HG03571 (cell line): ENCODE data around the gene PARPBP.
"Not testable (repeated sequence)": the region's sequence is repeated elsewhere in the genome, so short reads cannot be mapped to it uniquely, and the experiment has no call there.

ENCODE experiments used
- ATAC-seq: cut with Tn5 transposase; IDR thresholded peaks from one replicate; pipeline ENCODE4 v1.9.1; 2021; ENCODE audit not compliant: unreplicated experiment

The PARPBP gene

GRCh38 chr12:102147062-102147587, 27.1 kb downstream of the PARPBP start:
- not testable (repeated sequence) for ATAC-seq

DNA sequence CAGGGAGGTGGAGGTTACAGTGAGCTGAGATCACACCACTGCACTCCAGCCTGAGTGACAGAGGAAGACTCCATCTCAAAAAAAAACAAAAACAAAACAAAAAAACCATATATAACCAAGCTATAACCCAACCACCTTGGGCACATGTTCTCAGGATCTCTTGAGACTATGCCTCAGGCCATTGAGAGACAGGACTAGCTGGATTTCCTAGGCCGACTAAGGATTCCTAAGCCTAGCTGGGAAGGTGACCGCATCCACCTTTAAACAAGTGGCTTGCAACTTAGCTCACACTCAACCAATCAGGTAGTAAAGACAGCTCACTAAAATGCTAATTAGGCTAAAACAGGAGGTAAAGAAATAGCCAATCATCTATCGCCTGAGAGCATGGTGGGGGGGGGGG, 35.2 kb downstream of the PARPBP start:
- not testable (repeated sequence) for ATAC-seq

- no peak for ATAC-seq
Measured at GRCh38 chr12:102163383-102163782, 43.4 kb downstream of the PARPBP start.

- peak; percentile 62 for ATAC-seq
Measured at GRCh38 chr12:102167821-102168604, 48.0 kb downstream of the PARPBP start.

DNA sequence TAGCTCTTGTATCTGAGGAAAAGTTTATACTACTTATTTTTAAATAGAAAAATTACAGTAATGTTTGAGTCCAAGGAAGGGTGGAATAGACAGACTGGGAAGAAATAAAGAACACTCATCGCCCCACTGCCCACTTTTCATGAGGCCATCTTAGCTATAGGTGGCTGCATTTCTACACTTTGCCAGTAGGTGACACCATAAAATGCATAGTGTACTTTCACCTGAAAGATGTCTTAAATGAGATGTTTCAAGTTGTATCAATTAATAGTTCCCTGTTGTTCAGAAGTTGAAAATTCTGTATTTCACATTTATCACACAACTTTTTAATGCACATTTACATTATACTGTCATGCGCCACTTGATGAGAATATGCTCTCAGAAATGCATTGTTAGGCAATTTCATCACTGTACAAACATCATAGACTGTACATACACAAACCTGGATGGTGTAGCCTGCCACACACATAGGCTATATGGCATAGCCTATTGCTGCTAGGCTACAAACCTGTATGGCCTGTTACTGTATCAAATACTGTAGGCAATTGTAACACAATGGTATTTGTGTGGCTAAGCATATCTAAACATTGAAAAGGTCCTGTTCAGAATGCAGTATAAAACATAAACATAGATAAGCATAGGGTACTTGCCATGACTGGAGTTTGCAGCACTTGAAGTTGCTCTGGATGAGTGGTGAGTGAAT, 50.1 kb downstream of the PARPBP start:
- no peak for ATAC-seq

DNA sequence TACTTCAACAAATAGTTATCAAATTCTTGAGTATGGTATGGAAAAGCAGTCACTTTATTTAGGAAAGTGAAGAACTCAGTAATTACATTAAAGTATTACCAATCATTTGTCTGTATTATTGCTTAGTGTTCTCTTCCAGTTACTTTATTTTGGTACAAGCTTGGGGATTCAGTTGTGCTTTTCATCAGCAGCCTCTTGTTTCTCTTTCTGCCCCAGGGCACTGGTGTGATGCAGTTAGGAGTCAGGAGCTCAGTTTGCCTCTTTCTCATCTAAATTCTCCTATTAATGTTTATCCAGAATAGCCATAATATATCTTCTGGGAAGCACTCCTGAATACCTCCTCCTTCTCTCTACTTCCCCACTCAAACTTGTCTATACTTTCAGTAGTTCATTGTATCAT, 52.0 kb downstream of the PARPBP start:
- no peak for ATAC-seq

DNA sequence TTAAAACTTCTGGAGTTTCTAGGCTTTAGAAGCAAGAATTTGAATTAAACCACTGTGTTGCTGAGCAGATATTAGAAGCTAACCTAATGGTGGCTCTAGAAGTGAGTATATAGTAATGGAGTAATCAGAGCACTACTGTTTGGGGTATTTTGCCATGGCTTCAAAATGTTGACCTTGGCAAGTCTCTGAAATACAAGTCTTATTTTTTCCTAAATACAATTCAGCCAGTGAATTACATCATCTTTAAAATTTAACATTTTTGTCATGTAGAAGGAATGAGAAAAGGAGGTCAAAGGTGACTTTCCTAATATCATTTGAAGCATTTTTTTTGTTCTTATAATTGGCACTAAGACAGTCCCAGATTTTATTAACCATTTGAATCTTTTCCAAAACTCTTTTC, 52.5 kb downstream of the PARPBP start:
- no peak for ATAC-seq

GRCh38 chr12:102174117-102174516, 54.1 kb downstream of the PARPBP start:
- ATAC-seq, result no peak

- ATAC-seq, result no peak
Measured at GRCh38 chr12:102174761-102175160, 54.8 kb downstream of the PARPBP start.

GRCh38 chr12:102182635-102183034, 62.7 kb downstream of the PARPBP start:
- ATAC-seq, result no peak

DNA sequence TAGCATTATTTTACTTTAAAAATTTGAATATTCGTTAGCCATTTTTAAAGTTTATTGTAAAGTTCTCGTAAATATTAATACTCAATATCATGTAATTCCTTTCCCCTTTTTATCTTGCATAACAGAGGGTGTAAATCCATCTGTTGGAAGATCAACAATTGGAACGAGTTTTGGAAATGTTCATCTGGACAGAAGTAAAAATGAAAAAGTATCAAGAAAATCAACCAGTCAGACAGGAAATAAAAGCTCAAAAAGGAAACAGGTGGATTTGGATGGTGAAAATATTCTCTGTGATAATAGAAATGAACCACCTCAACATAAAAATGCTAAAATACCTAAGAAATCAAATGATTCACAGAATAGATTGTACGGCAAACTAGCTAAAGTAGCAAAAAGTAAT, 75.8 kb downstream of the PARPBP start:
- ATAC-seq, result no peak

DNA sequence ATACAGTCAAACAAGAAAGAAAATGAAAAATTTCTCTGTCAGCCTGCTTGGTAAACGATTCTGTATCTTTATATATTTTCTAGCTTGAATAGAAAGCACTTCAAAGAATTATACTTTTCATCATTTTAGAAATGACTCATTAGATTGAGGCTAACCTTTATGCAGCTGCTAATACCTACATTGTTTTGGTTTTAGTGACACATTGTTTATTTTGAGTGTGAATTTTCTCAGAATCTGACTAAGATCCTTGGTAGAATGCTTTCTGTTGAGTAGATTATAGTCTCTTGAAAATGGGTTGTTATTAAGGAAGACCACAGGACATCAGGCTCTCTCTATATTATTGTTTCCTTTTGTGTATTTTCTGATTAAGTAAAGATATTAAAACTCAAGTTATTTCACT, 77.8 kb downstream of the PARPBP start, which contains the start of gene PMCH:
Gene PMCH, minus strand, starts transcription at position 45 of the 400 bp plus-strand sequence. CDS start 63 bp downstream, outside the sequence.
- ATAC-seq, result peak; percentile 56

DNA sequence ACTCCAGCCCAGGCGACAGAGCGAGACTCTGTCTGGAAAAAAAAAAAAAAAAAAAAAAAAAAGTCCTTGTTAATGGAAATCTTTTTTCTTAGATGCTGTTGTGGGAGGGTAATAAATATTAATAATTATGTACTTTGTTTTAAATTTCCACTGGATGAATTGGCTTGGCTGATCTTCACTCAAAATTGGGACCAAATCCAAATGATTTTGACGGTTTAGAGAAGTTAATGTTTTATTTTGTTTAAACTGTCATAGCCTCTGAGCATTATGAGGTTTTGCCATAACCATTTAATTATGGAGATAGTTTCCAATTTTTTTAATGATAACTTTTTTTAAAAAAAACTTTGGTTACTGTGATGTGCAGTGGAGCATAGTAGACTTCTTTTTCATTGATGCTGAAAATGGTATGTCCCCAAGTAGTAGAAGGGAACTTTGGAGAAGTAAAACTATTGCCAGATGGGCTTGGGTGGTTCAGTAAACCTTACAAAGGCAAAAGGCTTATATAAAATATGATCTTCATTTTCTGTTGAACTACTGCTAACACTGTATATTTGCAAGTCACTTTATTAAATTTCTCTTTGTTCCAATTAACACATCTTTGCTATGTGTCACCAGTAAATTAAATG, 81.6 kb downstream of the PARPBP start:
- no peak for ATAC-seq

DNA sequence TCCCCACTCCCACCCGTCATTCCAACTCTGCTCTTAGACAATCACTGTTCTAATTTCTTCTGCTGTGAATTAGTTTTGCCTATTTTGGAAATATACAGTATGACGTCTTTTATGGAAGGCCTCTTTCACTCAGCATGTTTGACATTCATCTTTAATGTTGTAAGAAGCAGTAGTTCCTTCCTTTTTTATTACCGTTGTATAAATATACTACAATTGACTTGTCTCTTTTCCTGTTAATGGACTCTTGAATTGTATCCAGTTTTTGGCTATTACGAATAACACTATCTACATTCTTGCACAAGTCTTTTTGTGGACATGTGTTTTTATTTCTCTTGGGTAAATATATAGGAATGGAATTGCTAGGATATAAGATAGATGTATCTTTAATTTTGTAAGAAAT, 82.6 kb downstream of the PARPBP start:
- no peak for ATAC-seq

- no peak for ATAC-seq
Measured at GRCh38 chr12:102204025-102204424, 84.0 kb downstream of the PARPBP start.

DNA sequence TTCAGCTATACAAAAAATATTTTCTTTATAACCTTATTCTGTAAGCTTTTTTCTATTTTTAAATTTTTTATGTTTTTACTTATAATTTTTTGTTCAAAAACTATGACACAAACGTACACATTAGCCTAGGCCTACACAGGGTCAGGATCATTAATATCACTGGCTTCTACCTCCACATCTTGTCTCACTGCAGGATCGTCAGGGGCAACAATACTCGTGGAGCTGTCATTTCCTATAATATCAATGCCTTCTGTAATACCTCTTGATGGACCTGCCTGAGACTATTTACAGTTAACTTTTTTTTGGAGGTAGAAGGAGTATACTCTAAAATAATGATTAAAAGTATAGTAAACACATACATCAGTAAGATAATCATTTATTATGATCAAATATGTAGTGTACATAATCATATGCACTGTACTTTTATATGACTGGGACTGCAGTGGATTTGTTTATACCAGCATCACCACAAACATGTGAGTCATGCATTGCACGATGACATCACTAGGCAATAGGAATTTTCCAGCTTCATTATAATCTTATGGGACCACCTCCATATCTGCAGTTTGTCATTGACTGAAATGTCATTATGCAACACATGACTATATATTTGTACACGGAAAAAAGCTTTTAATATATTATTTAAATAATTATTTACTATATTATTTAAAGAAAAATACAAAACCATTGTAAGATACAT, 96.2 kb downstream of the PARPBP start:
- no peak for ATAC-seq

DNA sequence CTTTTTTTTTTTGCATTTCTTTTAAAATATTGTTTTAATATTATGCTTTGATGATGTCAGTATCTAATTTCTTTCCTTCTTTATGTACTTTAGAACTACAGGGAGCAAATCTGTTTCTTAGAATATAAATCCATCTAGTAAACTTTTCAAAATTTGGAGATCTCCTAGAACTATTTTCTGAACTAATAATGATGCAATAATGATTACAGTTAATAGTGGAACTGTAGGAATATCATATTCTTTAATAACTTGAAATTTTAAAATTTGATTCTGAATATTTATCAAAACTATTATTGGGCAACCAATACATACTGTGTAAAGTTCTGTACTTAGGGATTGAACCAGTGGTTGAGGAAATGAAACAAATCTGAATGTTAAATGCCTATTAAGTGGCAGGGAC, 100.8 kb downstream of the PARPBP start:
- ATAC-seq, result no peak

DNA sequence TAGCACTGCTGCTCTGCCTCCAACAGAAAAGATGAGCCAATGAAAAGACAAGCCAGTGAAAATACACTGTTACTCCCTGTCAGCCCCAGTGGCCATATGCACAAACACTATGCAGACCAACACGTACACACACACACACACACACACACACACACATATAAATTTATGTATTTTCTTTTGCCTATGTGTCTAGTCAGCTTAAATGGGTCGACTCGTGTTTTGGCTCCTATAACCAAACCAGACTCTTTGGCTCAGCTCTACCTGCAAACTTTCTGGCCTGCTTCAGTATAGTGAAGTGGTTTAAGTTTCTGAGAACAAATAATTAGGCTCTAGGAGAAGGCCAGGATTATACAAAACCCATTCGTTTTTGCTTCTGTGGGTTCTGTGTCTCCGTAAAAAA, 108.0 kb downstream of the PARPBP start:
- no peak for ATAC-seq

DNA sequence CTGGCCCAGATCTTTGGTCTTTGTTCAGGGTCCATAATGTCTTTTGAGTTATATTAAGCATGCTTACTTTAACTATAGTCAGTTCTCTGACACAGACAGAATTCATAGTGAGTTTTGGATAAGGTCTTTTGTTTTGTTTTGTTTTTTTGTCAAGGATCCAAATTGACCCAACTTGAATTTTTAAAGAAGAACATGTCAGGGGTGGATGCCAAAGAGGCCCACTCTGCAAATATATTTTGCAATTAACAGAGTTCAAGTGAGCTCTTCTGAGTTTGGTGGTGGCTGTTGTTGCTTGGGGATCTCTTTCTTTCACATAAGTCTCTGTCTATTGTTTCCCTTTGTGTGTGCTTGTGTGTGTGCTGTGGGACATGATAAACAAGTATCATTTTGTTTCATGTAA, 112.1 kb downstream of the PARPBP start:
- ATAC-seq, result no peak

DNA sequence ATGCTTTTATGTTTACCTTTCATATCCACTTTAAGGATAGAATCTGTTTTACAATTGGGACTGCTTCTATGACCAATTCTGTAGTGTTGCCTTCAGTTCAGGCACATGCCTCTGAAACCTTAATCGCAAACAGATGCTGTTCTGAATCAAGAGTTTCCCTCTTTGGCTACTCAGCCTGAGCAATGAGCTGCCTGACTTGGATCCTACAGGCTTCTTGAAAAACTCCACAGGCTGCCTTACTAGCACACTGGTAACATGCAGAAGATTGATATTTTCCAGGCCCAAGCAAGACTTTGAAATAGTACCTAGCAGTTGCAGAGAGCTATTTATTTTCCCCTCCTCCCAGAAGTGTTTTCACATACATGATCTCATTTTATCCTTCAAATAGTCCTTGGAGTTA, 112.5 kb downstream of the PARPBP start:
- no peak for ATAC-seq

DNA sequence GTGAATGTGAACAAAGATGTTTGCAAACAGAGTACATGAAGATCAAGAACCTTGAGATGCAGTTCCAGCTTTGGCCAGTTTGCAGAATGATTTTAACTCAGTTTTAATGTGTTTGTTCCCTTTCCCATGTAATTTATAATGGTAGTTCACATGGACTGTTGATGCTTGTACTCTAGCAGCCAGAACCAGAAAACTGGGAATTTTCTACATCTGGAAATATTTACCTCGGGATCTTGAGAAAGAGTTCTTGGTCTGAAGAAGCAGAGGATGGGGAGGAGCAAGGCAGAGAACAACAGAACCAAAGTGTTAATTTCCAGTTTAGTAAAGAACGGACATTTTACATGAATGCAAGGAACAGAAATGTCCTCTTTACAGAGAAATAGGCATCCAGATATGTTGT, 114.6 kb downstream of the PARPBP start:
- ATAC-seq, result no peak
